Choroid plexus epithelial cell (primary cell): ENCODE results near the gene FBN2.

Experiments
- DNase-seq: peaks from one replicate; pipeline ENCODE4 v3.0.0-alpha.2; 2010; ENCODE audit warnings: low read depth
- H3K4me3 ChIP-seq: 2 replicates; pipeline ENCODE4 v1.5.1; 2011; ENCODE audit warnings: low read depth, mild to moderate bottlenecking, control low read depth, low read length, moderate library complexity
- CTCF ChIP-seq: conservative IDR thresholded peaks from 2 replicates; pipeline ENCODE4 v1.5.1; 2011; ENCODE audit warnings: low read depth, mild to moderate bottlenecking, control low read depth, inconsistent platforms, low read length, moderate library complexity

Gene FBN2

GRCh38 chr5:128271071-128271470 is 267.0 kb downstream of the FBN2 start:
- DNase-seq = no peak
- H3K4me3 ChIP-seq = no peak overlapping the region
- no peak for TF ChIP-seq CTCF

GRCh38 chr5:128264564-128265360 is 273.3 kb downstream of the FBN2 start:
- DNase-seq = no peak
- no peak for TF ChIP-seq CTCF
- H3K4me3 ChIP-seq = no peak overlapping the region

- DNase-seq = no peak
- no peak for TF ChIP-seq CTCF
- H3K4me3 ChIP-seq = no peak overlapping the region
These were observed 274.7 kb downstream of the FBN2 start for GRCh38 chr5:128263357-128263756.

GRCh38 chr5:128262911-128263310 is 275.1 kb downstream of the FBN2 start:
- no peak for TF ChIP-seq CTCF
- no peak for DNase-seq
- H3K4me3 ChIP-seq = no peak overlapping the region

- H3K4me3 ChIP-seq = no peak overlapping the region
- TF ChIP-seq CTCF = no peak
- DNase-seq = no peak
These were observed 278.4 kb downstream of the FBN2 start for GRCh38 chr5:128259607-128260021.

GRCh38 chr5:128258372-128258771 is 279.7 kb downstream of the FBN2 start:
- no peak for DNase-seq
- no peak overlapping the region for H3K4me3 ChIP-seq
- TF ChIP-seq CTCF = no peak

GRCh38 chr5:128257076-128257475 is 281.0 kb downstream of the FBN2 start:
- no peak for TF ChIP-seq CTCF

More at GRCh38 chr5:128257076-128257475, 281.0 kb downstream of the FBN2 start:
- H3K4me3 ChIP-seq = no peak overlapping the region
- no peak for DNase-seq
